ENCODE data around the gene PSMG3.

PSMG3 gene

GRCh38 chr7:1544896-1545416 lies 24.9 kb downstream of the PSMG3 start:
- no peak for DNase-seq (ENCODE audit: low read depth)

DNA sequence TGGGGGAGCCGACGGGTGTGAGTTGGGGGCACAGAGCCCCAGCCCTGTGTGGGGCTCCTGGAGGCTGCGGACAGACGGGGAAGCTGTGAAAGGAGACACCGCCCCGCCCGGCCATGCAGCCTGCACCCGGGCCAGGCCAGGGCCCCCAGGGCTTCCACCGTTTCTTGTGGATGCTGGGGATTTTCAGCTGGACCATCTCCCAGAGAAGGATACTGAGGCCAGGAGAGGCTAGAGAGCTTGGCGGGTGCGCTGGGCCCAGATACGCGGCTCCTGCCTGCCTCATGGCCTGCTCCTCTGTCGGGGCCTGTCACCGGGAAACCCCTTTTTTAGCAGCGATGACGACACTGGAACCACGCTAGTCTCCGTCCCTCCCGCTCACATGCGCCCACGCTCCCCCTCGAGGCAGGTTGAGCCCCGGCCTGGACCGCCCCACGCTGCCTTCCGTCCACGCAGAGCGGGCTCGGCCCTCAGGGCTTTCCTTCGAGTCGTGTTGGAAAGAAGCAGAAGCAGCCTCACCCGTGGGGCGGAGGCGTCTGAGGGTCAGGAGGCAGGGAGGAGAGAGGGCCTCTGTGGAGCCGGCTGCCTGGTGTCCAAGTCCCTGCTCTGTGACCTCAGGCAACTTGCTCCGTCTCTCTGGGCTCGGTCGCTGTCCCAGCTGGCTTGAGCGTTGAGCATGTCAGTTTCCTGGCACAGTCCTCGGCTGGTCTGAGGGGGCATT lies 25.5 kb downstream of the PSMG3 start:
- DNase-seq (ENCODE audit: low read depth) = no peak

GRCh38 chr7:1543826-1544177 lies 26.0 kb downstream of the PSMG3 start:
- DNase-seq (ENCODE audit: low read depth) = no peak

GRCh38 chr7:1542841-1543747 lies 26.7 kb downstream of the PSMG3 start:
- DNase-seq (ENCODE audit: low read depth) = no peak

DNA sequence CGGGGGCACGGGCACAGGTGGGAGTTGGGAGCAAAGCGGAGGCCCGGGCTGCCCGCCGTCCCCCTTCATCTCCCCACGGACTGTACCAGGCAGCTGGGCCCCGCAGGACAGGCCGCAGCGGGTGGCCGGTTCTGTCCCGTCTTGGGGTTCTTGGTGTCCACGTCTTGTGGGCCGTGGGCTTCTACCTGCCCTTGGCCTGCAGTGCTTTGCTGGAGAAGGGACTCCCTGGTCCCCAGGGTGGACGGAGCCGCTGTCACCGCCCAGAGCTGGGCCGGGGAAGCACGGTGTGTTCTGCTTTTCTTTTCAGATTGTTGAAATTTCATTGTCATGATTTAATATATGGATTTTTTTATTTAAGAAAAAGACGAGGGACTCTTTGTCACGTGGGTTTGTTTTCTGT lies 27.5 kb downstream of the PSMG3 start:
- no peak for DNase-seq (ENCODE audit: low read depth)

DNA sequence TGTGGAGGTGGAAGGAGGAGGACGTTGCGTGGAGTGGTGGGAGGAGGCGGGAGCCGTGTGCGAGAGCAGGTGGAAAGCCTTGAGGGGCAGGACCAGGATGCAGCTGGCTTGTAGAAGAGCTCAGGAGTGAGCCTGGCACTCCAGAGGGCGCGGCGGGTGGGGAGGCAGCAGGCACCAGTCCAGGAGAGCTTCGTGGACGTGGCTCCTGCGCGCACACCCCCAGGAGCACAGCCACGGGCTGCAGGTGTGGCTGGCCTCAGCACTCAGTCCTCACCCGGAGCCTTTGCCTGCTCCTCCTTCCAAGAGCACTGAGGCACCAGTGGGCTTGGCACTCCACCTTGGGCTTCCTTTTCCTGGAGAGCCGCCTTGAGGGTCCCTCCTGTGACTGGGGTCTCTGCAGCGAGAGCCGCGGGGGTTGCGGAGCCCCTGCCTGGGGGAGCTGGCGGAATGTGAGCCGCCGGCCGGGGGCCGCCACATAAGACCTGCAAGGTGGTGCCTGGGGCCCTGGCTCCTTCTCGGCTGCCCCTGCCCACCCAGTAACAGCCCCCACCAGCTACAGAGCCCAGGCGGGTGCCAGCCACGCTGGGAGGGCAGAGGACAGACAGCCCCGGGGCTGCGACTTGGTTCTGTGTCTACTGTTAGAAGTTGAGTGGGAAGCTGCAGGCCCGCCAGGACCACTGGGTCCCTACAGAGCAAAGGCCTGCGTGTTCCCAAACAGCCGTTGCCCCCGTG lies 28.2 kb downstream of the PSMG3 start:
- no peak for DNase-seq (ENCODE audit: low read depth)

GRCh38 chr7:1540776-1541271 lies 29.0 kb downstream of the PSMG3 start:
- no peak for DNase-seq (ENCODE audit: low read depth)

GRCh38 chr7:1539882-1540775 lies 29.7 kb downstream of the PSMG3 start:
- DNase-seq (ENCODE audit: low read depth) = no peak

DNA sequence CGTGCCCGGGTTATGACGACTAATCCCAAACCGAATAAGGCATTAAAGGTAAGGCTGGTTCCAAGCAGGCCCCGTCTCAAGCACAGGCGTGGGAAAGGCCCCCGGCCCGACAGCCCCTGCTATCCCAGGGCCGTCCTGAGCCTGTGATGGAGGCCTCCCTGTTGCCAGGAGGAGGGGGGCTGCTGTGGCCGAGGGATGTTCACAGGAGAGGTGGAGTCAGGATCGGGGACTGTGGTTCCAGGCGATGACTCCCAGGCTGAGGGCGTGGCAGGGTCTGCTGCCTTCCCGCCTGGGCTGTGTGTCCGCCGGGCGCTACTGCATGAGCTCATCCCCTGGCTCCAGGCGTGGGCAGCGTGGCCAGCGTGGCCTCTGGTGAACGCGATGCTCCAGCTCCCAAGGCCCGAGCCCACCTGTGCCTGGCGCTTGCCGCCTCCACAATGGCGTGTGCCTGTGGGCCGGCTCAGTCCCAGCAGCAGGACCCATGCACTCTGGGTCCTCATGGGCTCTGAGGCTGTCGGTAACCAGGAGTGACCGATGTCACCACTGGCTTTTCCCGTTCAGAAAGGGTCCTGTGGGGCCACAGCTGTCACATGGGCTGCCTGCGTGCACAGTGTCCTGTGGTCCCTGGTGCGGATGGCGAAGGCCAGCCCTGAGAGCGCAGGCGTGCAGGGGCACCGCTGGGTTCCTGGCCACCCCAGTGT lies 30.5 kb downstream of the PSMG3 start:
- no peak for DNase-seq (ENCODE audit: low read depth)

- no peak for DNase-seq (ENCODE audit: low read depth)
These were observed 31.2 kb downstream of the PSMG3 start for GRCh38 chr7:1538544-1539180.

DNA sequence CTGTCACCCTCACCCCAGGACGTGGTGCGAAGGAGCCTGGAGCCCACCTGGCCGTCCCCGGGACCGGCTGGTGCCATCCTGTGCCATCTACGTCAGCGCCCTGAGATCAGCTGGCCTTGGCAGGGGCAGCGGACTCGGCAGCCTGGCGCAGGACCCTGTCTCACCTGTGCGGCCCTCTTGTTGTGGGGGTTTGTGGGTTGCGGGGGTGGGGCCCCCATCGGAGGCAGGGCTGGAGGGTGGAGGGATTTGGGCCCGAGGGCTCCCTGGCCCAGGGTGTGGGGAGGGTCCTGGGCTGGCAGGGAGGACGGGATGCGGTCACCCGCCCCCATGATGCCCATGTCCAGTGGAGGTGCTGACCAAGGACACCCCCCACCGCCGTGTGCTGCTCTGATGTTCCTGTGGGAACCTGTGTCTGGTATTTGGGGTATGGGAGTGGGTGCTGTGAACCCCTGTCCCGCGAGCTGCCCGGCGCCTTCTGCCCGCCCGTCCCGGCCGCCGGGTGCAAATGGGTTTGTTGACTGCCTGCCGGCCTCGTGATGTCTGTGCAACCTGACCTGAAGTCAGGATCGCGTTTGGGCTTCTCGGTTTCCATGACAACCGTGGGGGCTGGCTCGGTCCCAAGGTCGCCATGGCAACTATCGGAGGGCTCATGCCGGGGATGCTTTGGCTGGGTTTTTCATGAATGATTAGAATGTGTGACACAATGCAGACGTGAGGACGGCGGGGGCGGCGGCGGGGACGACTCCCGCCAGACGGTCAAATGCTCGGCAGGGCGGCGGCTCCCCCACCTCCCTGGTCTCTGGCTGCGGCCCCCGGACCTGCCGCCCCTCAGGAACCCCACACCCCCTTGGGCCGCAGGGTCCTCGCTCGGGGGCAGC lies 32.1 kb downstream of the PSMG3 start:
- no peak for DNase-seq (ENCODE audit: low read depth)

- DNase-seq (ENCODE audit: low read depth) = no peak
These were observed 32.9 kb downstream of the PSMG3 start for GRCh38 chr7:1536743-1537534.

GRCh38 chr7:1536455-1536742 lies 33.4 kb downstream of the PSMG3 start:
- DNase-seq (ENCODE audit: low read depth) = no peak

- DNase-seq (ENCODE audit: low read depth) = no peak
These were observed 34.0 kb downstream of the PSMG3 start for GRCh38 chr7:1535701-1536454.

DNA sequence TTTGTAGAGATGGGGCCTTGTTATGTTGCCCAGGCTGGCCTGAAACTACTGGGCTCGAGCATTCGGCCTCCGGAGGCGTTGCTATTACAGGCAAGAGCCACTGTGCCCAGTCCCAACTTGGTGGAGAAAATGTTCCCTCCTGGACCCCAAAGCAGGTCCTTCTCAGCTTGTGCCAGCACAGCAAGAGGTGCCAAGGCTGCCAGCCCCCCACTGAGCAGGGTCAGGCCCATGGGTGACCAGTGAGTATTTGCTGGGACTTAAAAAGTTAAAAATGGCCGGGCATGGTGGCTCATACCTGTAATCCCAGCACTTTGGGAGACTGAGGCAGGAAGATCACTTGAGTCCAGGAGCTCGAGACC lies 34.8 kb downstream of the PSMG3 start:
- DNase-seq (ENCODE audit: low read depth) = no peak

GRCh38 chr7:1534330-1535099 lies 35.3 kb downstream of the PSMG3 start:
- no peak for DNase-seq (ENCODE audit: low read depth)

All from activated T-cell treated with anti-CD3 and anti-CD28 coated beads for 24 hours (primary cell).